ENCODE results near the gene SOCS2. TPM values are rescaled to one million over a fixed set of nuclear protein-coding genes. Genes with fewer than 3 reads are reported as not detected.
"Not testable (repeated sequence)": the region's sequence is repeated elsewhere in the genome, so short reads cannot be mapped to it uniquely, and the experiment has no call there.

SOCS2 gene
- total RNA-seq, 1 donor from 2014 or later: 30.1 TPM

GRCh38 chr12:93593843-93594242 is 21.4 kb downstream of the SOCS2 start:
- DNase-seq: no peak

GRCh38 chr12:93594766-93595311 is 22.4 kb downstream of the SOCS2 start:
- DNase-seq: no peak

GRCh38 chr12:93595351-93595750 is 22.9 kb downstream of the SOCS2 start:
- no peak for DNase-seq

- DNase-seq: no peak
Observed at GRCh38 chr12:93597608-93598007, 25.1 kb downstream of the SOCS2 start.

GRCh38 chr12:93599192-93599591 is 26.7 kb downstream of the SOCS2 start:
- DNase-seq: no peak

GRCh38 chr12:93601591-93601990 is 29.1 kb downstream of the SOCS2 start:
- no peak for DNase-seq

- DNase-seq: no peak
Observed at GRCh38 chr12:93602897-93603668, 30.6 kb downstream of the SOCS2 start.

- no peak for DNase-seq
Observed at GRCh38 chr12:93603762-93604161, 31.3 kb downstream of the SOCS2 start.

GRCh38 chr12:93608313-93608712 is 35.8 kb downstream of the SOCS2 start:
- DNase-seq: no peak

- DNase-seq: no peak
Observed at GRCh38 chr12:93609281-93610192, 37.1 kb downstream of the SOCS2 start.

- no peak for DNase-seq
Observed at GRCh38 chr12:93612776-93613175, 40.3 kb downstream of the SOCS2 start.

- no peak for DNase-seq
Observed at GRCh38 chr12:93614917-93615596, 42.6 kb downstream of the SOCS2 start.

- no peak for DNase-seq
Observed at GRCh38 chr12:93616584-93617101, 44.2 kb downstream of the SOCS2 start.

GRCh38 chr12:93618891-93619410 is 46.5 kb downstream of the SOCS2 start:
- DNase-seq: no peak

GRCh38 chr12:93621986-93622385 is 49.5 kb downstream of the SOCS2 start:
- no peak for DNase-seq

- DNase-seq: no peak
Observed at GRCh38 chr12:93622485-93622884, 50.0 kb downstream of the SOCS2 start.

GRCh38 chr12:93624595-93625294 is 52.3 kb downstream of the SOCS2 start:
- no peak for DNase-seq

- DNase-seq: not testable (repeated sequence)
Observed at GRCh38 chr12:93625295-93625645, 52.8 kb downstream of the SOCS2 start.

- no peak for DNase-seq
Observed at GRCh38 chr12:93626160-93626559, 53.7 kb downstream of the SOCS2 start.

All from tongue (tissue), 2 donors.